ENCODE data around the gene ZNF688. TPM values are rescaled to one million over a fixed set of nuclear protein-coding genes. Genes with fewer than 3 reads are reported as not detected.

Gene ZNF688
- total RNA-seq, 1 experiment from 2014 or later: 5.5 TPM

GRCh38 chr16:30533748-30534367 lies 37.7 kb downstream of the ZNF688 start:
- Histone ChIP-seq H3K4me1 (ENCODE audit: insufficient read depth, low read length) (peaks cover 15% of the 10 kb centered on the region), H3F3A (ENCODE audit: low read length, unreplicated experiment) (no peaks in the 10 kb centered on the region), H3K4me3 (ENCODE audit: low read length) (peak overlapping the region; percentile 73), H3K4me2 (ENCODE audit: low read length) (peak overlapping the region; percentile 97), H2AFZ (ENCODE audit: low read length) (peak overlapping the region; percentile 91), H3K27me3 (ENCODE audit: low read length) (no peaks in the 10 kb centered on the region), H3K27ac (ENCODE audit: low read length) (peak overlapping the region; percentile 64), H3K9ac (ENCODE audit: low read length) (peak overlapping the region; percentile 95), H3K79me2 (ENCODE audit: low read length) (peaks cover 29% of the 10 kb centered on the region), H3K9me2 (replicated peaks; ENCODE audit: low read length) (no peaks in the 10 kb centered on the region), H4K20me1 (ENCODE audit: low read length) (no peaks in the 10 kb centered on the region), H3K36me3 (ENCODE audit: low read depth, low read length) (no peaks in the 10 kb centered on the region), H3K9me3 (ENCODE audit: low read length) (no peaks in the 10 kb centered on the region)
- intact Hi-C loops (cut with micrococcal nuclease): no loop called here
- CTCF ChIA-PET: interaction anchor here (0.7 kb wide), 1 partner anchor 77 kb away, joined by 7 read pairs; no protein-coding TSS in a partner anchor
- no peak for TF ChIP-seq CTCF (conservative IDR thresholded peaks at IDR 0.05; ENCODE audit: low read depth, low read length)
- TF ChIP-seq EZH2phosphoT487 (IDR thresholded peaks at IDR 0.05; ENCODE audit: borderline replicate concordance, low read length): no peak
- TF ChIP-seq EZH2 (IDR thresholded peaks at IDR 0.05; ENCODE audit: low read length, unreplicated experiment): no peak
- POLR2A ChIA-PET (ENCODE audit: unreplicated experiment): no interaction called here
- ATAC-seq (peak; percentile 34), DNase-seq (no peak)
- BruUV-seq (replicated peaks): no TSS peak

DNA sequence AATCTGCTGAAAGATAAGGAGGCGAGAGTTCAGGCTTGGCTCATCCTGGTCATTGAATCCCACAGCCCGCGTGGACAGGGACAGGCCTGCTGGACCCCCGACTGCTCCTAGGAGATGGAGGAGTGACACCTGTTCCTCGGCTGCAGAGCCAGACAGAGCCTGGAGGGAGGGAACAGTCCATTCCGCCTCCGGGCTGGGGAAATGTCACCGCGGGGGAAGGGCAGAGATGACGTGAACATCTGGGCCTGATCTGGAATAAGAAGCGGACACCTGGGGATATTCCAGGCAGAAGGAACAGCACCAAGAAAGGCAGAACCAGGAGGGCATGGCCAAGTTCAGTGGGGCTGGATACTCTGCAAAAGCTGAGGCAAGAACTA lies 38.4 kb downstream of the ZNF688 start:
- Histone ChIP-seq H3K4me2 (ENCODE audit: low read length) (no peak overlapping the region), H3K36me3 (ENCODE audit: low read depth, low read length) (no peaks in the 10 kb centered on the region), H4K20me1 (ENCODE audit: low read length) (no peaks in the 10 kb centered on the region), H3K27ac (ENCODE audit: low read length) (no peak overlapping the region), H3K4me3 (ENCODE audit: low read length) (no peak overlapping the region), H3K9me3 (ENCODE audit: low read length) (no peaks in the 10 kb centered on the region), H3K9ac (ENCODE audit: low read length) (no peak overlapping the region), H3F3A (ENCODE audit: low read length, unreplicated experiment) (no peaks in the 10 kb centered on the region), H3K79me2 (ENCODE audit: low read length) (peaks cover 29% of the 10 kb centered on the region), H3K9me2 (replicated peaks; ENCODE audit: low read length) (no peaks in the 10 kb centered on the region), H3K4me1 (ENCODE audit: insufficient read depth, low read length) (peaks cover 16% of the 10 kb centered on the region), H2AFZ (ENCODE audit: low read length) (no peak overlapping the region), H3K27me3 (ENCODE audit: low read length) (no peaks in the 10 kb centered on the region)
- CTCF ChIA-PET: no interaction called here
- ATAC-seq (no peak), DNase-seq (no peak)
- POLR2A ChIA-PET (ENCODE audit: unreplicated experiment): no interaction called here
- intact Hi-C loops (cut with micrococcal nuclease): no loop called here
- no peak for TF ChIP-seq EZH2 (IDR thresholded peaks at IDR 0.05; ENCODE audit: low read length, unreplicated experiment)
- TF ChIP-seq CTCF (conservative IDR thresholded peaks at IDR 0.05; ENCODE audit: low read depth, low read length): no peak
- no peak for TF ChIP-seq EZH2phosphoT487 (IDR thresholded peaks at IDR 0.05; ENCODE audit: borderline replicate concordance, low read length)
- BruUV-seq (replicated peaks): no TSS peak

GRCh38 chr16:30532285-30533145 lies 39.0 kb downstream of the ZNF688 start:
- H3K27ac ChIP-seq (ENCODE audit: low read length): no peak overlapping the region
- intact Hi-C loops (cut with micrococcal nuclease): no loop called here
- no peak overlapping the region for H3K9ac ChIP-seq (ENCODE audit: low read length)
- no peaks in the 10 kb centered on the region for H3K9me2 ChIP-seq (replicated peaks; ENCODE audit: low read length)
- H2AFZ ChIP-seq (ENCODE audit: low read length): no peak overlapping the region
- no peak for DNase-seq
- H3K36me3 ChIP-seq (ENCODE audit: low read depth, low read length): no peaks in the 10 kb centered on the region
- no peak overlapping the region for H3K4me3 ChIP-seq (ENCODE audit: low read length)
- no TSS peak for BruUV-seq (replicated peaks)
- no peak for ATAC-seq
- H3K9me3 ChIP-seq (ENCODE audit: low read length): no peaks in the 10 kb centered on the region
- H3K4me2 ChIP-seq (ENCODE audit: low read length): no peak overlapping the region
- TF ChIP-seq EZH2 (IDR thresholded peaks at IDR 0.05; ENCODE audit: low read length, unreplicated experiment): no peak
- TF ChIP-seq CTCF (conservative IDR thresholded peaks at IDR 0.05; ENCODE audit: low read depth, low read length): no peak
- no peak for TF ChIP-seq EZH2phosphoT487 (IDR thresholded peaks at IDR 0.05; ENCODE audit: borderline replicate concordance, low read length)
- H3K27me3 ChIP-seq (ENCODE audit: low read length): no peaks in the 10 kb centered on the region
- POLR2A ChIA-PET (ENCODE audit: unreplicated experiment): no interaction called here
- CTCF ChIA-PET: no interaction called here
- no peaks in the 10 kb centered on the region for H3F3A ChIP-seq (ENCODE audit: low read length, unreplicated experiment)
- peaks cover 22% of the 10 kb centered on the region for H3K4me1 ChIP-seq (ENCODE audit: insufficient read depth, low read length)
- no peaks in the 10 kb centered on the region for H4K20me1 ChIP-seq (ENCODE audit: low read length)
- peaks cover 29% of the 10 kb centered on the region for H3K79me2 ChIP-seq (ENCODE audit: low read length)
